H9 (cell line): Measurements from ENCODE around the gene LEPR. TPM values are rescaled to one million over a fixed set of nuclear protein-coding genes. Genes with fewer than 3 reads are reported as not detected.

ENCODE experiments used
- DNase-seq: peaks from one replicate; pipeline ENCODE4 v3.0.0-alpha.2; 2017
- H2AFZ ChIP-seq: one replicate; pipeline ENCODE4 v1.6.1; 2013; ENCODE audit warnings: mild to moderate bottlenecking, low read length, control low read depth, moderate library complexity
- H2AK5ac ChIP-seq: 2 replicates; pipeline ENCODE4 v1.6.1; 2013; ENCODE audit warnings: low read length, control low read depth, mixed read lengths; ENCODE audit not compliant: insufficient read length
- H2BK120ac ChIP-seq: one replicate; pipeline ENCODE4 v1.6.1; 2013; ENCODE audit warnings: low read depth, mild to moderate bottlenecking, low read length, control low read depth, inconsistent platforms; ENCODE audit not compliant: poor library complexity, severe bottlenecking
- H2BK12ac ChIP-seq: 2 replicates; pipeline ENCODE4 v1.6.1; 2013; ENCODE audit warnings: low read length, control low read depth, mixed read lengths, low read depth; ENCODE audit not compliant: insufficient read length
- H2BK15ac ChIP-seq: 2 replicates; pipeline ENCODE4 v1.6.1; 2013; ENCODE audit warnings: low read depth, low read length, control low read depth
- H2BK20ac ChIP-seq: one replicate; pipeline ENCODE4 v1.6.1; 2013; ENCODE audit warnings: low read depth, mild to moderate bottlenecking, low read length, control low read depth, inconsistent platforms; ENCODE audit not compliant: poor library complexity, severe bottlenecking
- H2BK5ac ChIP-seq: 2 replicates; pipeline ENCODE4 v1.6.1; 2013; ENCODE audit warnings: low read length, control low read depth, mixed read lengths; ENCODE audit not compliant: insufficient read length
- H3K14ac ChIP-seq: 2 replicates; pipeline ENCODE4 v1.6.1; 2013; ENCODE audit warnings: low read length, control low read depth; ENCODE audit not compliant: insufficient read depth
- H3K18ac ChIP-seq: 2 replicates; pipeline ENCODE4 v1.6.1; 2013; ENCODE audit warnings: low read depth, mild to moderate bottlenecking, mixed read lengths, low read length, control low read depth; ENCODE audit not compliant: insufficient read length
- H3K23ac ChIP-seq: 2 replicates; pipeline ENCODE4 v1.6.1; 2013; ENCODE audit warnings: low read length, control low read depth, mixed read lengths, low read depth; ENCODE audit not compliant: insufficient read length
- H3K23me2 ChIP-seq: 2 replicates; pipeline ENCODE4 v1.6.1; 2013; ENCODE audit warnings: low read depth, mild to moderate bottlenecking, mixed read lengths, low read length, control low read depth; ENCODE audit not compliant: insufficient read length, poor library complexity, severe bottlenecking
- H3K27ac ChIP-seq: 2 replicates; pipeline ENCODE4 v1.5.1; 2013; ENCODE audit warnings: low read length, control low read depth, mixed read lengths, low read depth; ENCODE audit not compliant: insufficient read length
- H3K27me3 ChIP-seq: 2 replicates; pipeline ENCODE4 v1.6.1; 2013; ENCODE audit warnings: low read length, control low read depth, inconsistent platforms; ENCODE audit not compliant: insufficient read depth
- H3K4ac ChIP-seq: 2 replicates; pipeline ENCODE4 v1.6.1; 2013; ENCODE audit warnings: low read depth, mild to moderate bottlenecking, control low read depth, inconsistent platforms, low read length, moderate library complexity
- H3K4me1 ChIP-seq: 2 replicates; pipeline ENCODE4 v1.6.1; 2013; ENCODE audit warnings: low read length, control low read depth, inconsistent platforms; ENCODE audit not compliant: insufficient read depth
- H3K4me2 ChIP-seq: 2 replicates; pipeline ENCODE4 v1.6.1; 2013; ENCODE audit warnings: low read length, control low read depth, mixed read lengths; ENCODE audit not compliant: insufficient read length, insufficient read depth
- H3K56ac ChIP-seq: 2 replicates; pipeline ENCODE4 v1.6.1; 2013; ENCODE audit warnings: low read depth, mild to moderate bottlenecking, mixed read lengths, low read length, control low read depth; ENCODE audit not compliant: insufficient read length
- H3K79me1 ChIP-seq: 2 replicates; pipeline ENCODE4 v1.6.1; 2013; ENCODE audit warnings: low read depth, mild to moderate bottlenecking, moderate library complexity, low read length, control low read depth, inconsistent platforms; ENCODE audit not compliant: insufficient read depth, poor library complexity, severe bottlenecking
- H3K79me2 ChIP-seq: 2 replicates; pipeline ENCODE4 v1.6.1; 2013; ENCODE audit warnings: low read length, control low read depth, inconsistent platforms; ENCODE audit not compliant: insufficient read depth
- H3K9ac ChIP-seq: 2 replicates; pipeline ENCODE4 v1.6.1; 2013; ENCODE audit warnings: low read length, control low read depth, mixed read lengths; ENCODE audit not compliant: insufficient read length; ENCODE audit errors: extremely low read depth
- H3K9me3 ChIP-seq: one replicate; pipeline ENCODE4 v1.6.1; 2013; ENCODE audit warnings: low read depth, low read length, inconsistent platforms; ENCODE audit not compliant: control insufficient read depth
- H3T11ph ChIP-seq: one replicate; pipeline ENCODE4 v1.6.1; 2013; ENCODE audit warnings: mild to moderate bottlenecking, low read length, control low read depth, inconsistent platforms
- H4K20me1 ChIP-seq: one replicate; pipeline ENCODE4 v1.6.1; 2013; ENCODE audit not compliant: control insufficient read depth, insufficient read length, insufficient read depth
- H4K5ac ChIP-seq: 2 replicates; pipeline ENCODE4 v1.6.1; 2013; ENCODE audit warnings: low read depth, mild to moderate bottlenecking, mixed read lengths, low read length, control low read depth; ENCODE audit not compliant: insufficient read length
- H4K8ac ChIP-seq: replicated peaks from 2 replicates; pipeline ENCODE4 v1.6.1; 2013; ENCODE audit warnings: low read length, control low read depth, mixed read lengths, low read depth; ENCODE audit not compliant: insufficient read length
- H4K91ac ChIP-seq: 2 replicates; pipeline ENCODE4 v1.6.1; 2013; ENCODE audit warnings: low read depth, mild to moderate bottlenecking, moderate library complexity, mixed read lengths, low read length, control low read depth; ENCODE audit not compliant: insufficient read length
- H3K27ac Mint-ChIP-seq, 3 experiments: 2 replicates in 2 of 3; 3 replicates in 1 of 3; pipeline ENCODE4 v1.8.0; 2020 to 2021; ENCODE audit warnings: mixed read lengths in 3 of 3, mild to moderate bottlenecking in 1 of 3, moderate library complexity in 1 of 3
- H3K27me3 Mint-ChIP-seq: 2 replicates; pipeline ENCODE4 v1.8.0; 2021; ENCODE audit warnings: low read depth, mild to moderate bottlenecking, moderate library complexity, mixed read lengths
- H3K36me3 Mint-ChIP-seq, 3 experiments: 2 replicates in 2 of 3; 3 replicates in 1 of 3; pipeline ENCODE4 v1.8.0; 2020 to 2021; ENCODE audit warnings: low read depth in 3 of 3, mixed read lengths in 3 of 3; ENCODE audit not compliant: insufficient read depth in 1 of 3
- H3K4me1 Mint-ChIP-seq, 2 experiments: 2 replicates each; pipeline ENCODE4 v1.8.0; 2020; ENCODE audit warnings: mixed read lengths in 2 of 2
- H3K4me3 Mint-ChIP-seq, 2 experiments: 2 replicates in 1 of 2; 3 replicates in 1 of 2; pipeline ENCODE4 v1.8.0; 2020 to 2021; ENCODE audit warnings: mild to moderate bottlenecking in 2 of 2, mixed read lengths in 2 of 2, moderate library complexity in 1 of 2
- H3K9me3 Mint-ChIP-seq, 2 experiments: 2 replicates in 1 of 2; 3 replicates in 1 of 2; pipeline ENCODE4 v1.8.0; 2020; ENCODE audit warnings: mild to moderate bottlenecking in 2 of 2, mixed read lengths in 2 of 2, moderate library complexity in 1 of 2
- WGBS: extraction: QIAGEN DNeasy Blood & Tissue Kit; methylation state at CpG from one replicate; pipeline ENCODE4 v1.1.7; 2013; ENCODE audit warnings: missing lambda C conversion rate, low lambda C conversion rate, mixed read lengths; ENCODE audit not compliant: insufficient read length; ENCODE audit errors: extremely low coverage; 5-methylcytosine and 5-hydroxymethylcytosine counted together
- total RNA-seq: library from RNA; stranded (reverse); gene quantifications from 2 replicates; pipeline ENCODE4 v1.2.1, GENCODE V29; 2021
- TF ChIP-seq, protein P1 (sequence below): fragments of 200-600 bp; sonication (generic); conservative IDR thresholded peaks from 3 replicates; pipeline ENCODE4 v1.8.0; 2021; ENCODE audit warnings: antibody characterized with exemption, mild to moderate bottlenecking

LEPR gene
- total RNA-seq, 1 experiment from 2014 or later: 3.3 TPM

DNA sequence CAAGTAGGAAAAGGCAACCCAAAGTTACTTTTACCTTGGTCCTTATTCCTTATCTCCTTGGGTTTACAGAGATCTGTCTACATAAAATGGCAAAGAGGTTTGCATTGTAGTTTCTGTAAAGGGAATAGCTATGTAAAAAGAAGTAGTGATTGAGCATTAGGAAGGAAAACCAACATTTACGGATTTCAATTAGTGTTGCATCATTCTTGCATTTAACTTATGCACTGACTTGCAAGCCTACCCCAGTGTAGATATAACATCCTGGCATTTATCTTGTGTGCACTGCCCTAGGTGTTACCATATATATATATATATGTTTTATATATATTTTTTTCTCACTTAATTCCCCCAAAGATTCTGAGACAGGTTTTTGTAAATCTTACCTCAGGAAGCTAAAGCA lies 3.7 kb upstream of the LEPR start:
- H3K9me3 Mint-ChIP-seq: no peaks in the 10 kb centered on the region; a peak in 1 of 5 replicates
- no peak overlapping the region for H3K27ac Mint-ChIP-seq
- Histone ChIP-seq H3K9me3 (no peaks in the 10 kb centered on the region), H3K4me1 (no peaks in the 10 kb centered on the region; the same call in 1 of the 2 replicates), H3K27ac (no peak overlapping the region), H4K5ac (no peak overlapping the region), H4K8ac (no peak overlapping the region), H3K4me2 (no peak overlapping the region), H3K27me3 (no peaks in the 10 kb centered on the region), H3T11ph (no peak overlapping the region), H2BK5ac (no peak overlapping the region), H3K79me2 (no peaks in the 10 kb centered on the region), H2BK15ac (no peak overlapping the region), H2AK5ac (no peak overlapping the region), H2BK120ac (no peak overlapping the region), H4K91ac (no peak overlapping the region), H4K20me1 (no peaks in the 10 kb centered on the region), H3K18ac (no peak overlapping the region), H3K56ac (no peak overlapping the region), H3K4ac (no peak overlapping the region), H3K9ac (no peak overlapping the region), H3K23ac (no peak overlapping the region), H3K79me1 (no peaks in the 10 kb centered on the region), H3K14ac (no peak overlapping the region), H2BK12ac (no peak overlapping the region), H2BK20ac (no peak overlapping the region), H2AFZ (no peak overlapping the region), H3K23me2 (peaks cover 9% of the 10 kb centered on the region)
- no peak overlapping the region for H3K4me3 Mint-ChIP-seq
- H3K4me1 Mint-ChIP-seq: peaks cover 22 to 28% of the 10 kb centered on the region in 2 experiments
- WGBS: no CpG with 5 or more reads among the region's 1 CpG
- TF ChIP-seq, protein P1, sequence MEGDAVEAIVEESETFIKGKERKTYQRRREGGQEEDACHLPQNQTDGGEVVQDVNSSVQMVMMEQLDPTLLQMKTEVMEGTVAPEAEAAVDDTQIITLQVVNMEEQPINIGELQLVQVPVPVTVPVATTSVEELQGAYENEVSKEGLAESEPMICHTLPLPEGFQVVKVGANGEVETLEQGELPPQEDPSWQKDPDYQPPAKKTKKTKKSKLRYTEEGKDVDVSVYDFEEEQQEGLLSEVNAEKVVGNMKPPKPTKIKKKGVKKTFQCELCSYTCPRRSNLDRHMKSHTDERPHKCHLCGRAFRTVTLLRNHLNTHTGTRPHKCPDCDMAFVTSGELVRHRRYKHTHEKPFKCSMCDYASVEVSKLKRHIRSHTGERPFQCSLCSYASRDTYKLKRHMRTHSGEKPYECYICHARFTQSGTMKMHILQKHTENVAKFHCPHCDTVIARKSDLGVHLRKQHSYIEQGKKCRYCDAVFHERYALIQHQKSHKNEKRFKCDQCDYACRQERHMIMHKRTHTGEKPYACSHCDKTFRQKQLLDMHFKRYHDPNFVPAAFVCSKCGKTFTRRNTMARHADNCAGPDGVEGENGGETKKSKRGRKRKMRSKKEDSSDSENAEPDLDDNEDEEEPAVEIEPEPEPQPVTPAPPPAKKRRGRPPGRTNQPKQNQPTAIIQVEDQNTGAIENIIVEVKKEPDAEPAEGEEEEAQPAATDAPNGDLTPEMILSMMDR: no peak
- peaks cover 0 to 6% (median 0%) of the 10 kb centered on the region in 3 experiments; a peak in 2 of 7 replicates for H3K36me3 Mint-ChIP-seq
- no peak for DNase-seq
- no peaks in the 10 kb centered on the region for H3K27me3 Mint-ChIP-seq
